NCI-H1048 (cell line): Measurements from ENCODE around the gene SSX5.
"Not testable (repeated sequence)": the region's sequence is repeated elsewhere in the genome, so short reads cannot be mapped to it uniquely, and the experiment has no call there.

Source experiments
- DNase-seq: peaks from one replicate; lab custom pipeline; 2025; lab: John Stamatoyannopoulos, UW

The SSX5 gene

GRCh38 chrX:48196745-48197201 lies at the start of gene SSX5:
SSX5 (minus strand) TSS chrX:48196795; CDS start chrX:48195358, 1,437 bp downstream.
- DNase-seq: no peak

GRCh38 chrX:48224196-48224595 lies 27.6 kb upstream of the SSX5 start:
- DNase-seq: not testable (repeated sequence)

- not testable (repeated sequence) for DNase-seq
These were observed 17.7 kb upstream of the SSX5 start for GRCh38 chrX:48214341-48214740.

GRCh38 chrX:48190024-48190423 lies 6.6 kb downstream of the SSX5 start:
- not testable (repeated sequence) for DNase-seq

GRCh38 chrX:48181882-48182281 lies 14.7 kb downstream of the SSX5 start:
- DNase-seq: not testable (repeated sequence)

GRCh38 chrX:48180811-48181210 lies 15.8 kb downstream of the SSX5 start:
- DNase-seq: no peak

- DNase-seq: no peak
These were observed 16.9 kb downstream of the SSX5 start for GRCh38 chrX:48179691-48180090.

GRCh38 chrX:48166322-48166721 lies 30.3 kb downstream of the SSX5 start:
- DNase-seq: not testable (repeated sequence)

- no peak for DNase-seq
These were observed 31.4 kb downstream of the SSX5 start for GRCh38 chrX:48165241-48165640.

- no peak for DNase-seq
These were observed 40.6 kb downstream of the SSX5 start for GRCh38 chrX:48156014-48156413.

- no peak for DNase-seq
These were observed 41.8 kb downstream of the SSX5 start for GRCh38 chrX:48154796-48155195.

GRCh38 chrX:48153769-48154168 lies 42.8 kb downstream of the SSX5 start:
- no peak for DNase-seq

- DNase-seq: not testable (repeated sequence)
These were observed 53.9 kb downstream of the SSX5 start for GRCh38 chrX:48142697-48143096.

- not testable (repeated sequence) for DNase-seq
These were observed 54.6 kb downstream of the SSX5 start for GRCh38 chrX:48141810-48142508.

- not testable (repeated sequence) for DNase-seq
These were observed 57.5 kb downstream of the SSX5 start for GRCh38 chrX:48139076-48139475.
